SK-N-MC (cell line): ENCODE data around the gene KRT16.

Source experiments
- EZH2 ChIP-seq: fragments of 200-600 bp; sonication (generic); IDR thresholded peaks from one replicate; pipeline ENCODE4 v1.6.1; 2017; ENCODE audit warnings: antibody characterized with exemption
- FOXP2 ChIP-seq: optimal IDR thresholded peaks from 2 replicates; pipeline ENCODE3; 2011; ENCODE audit warnings: mild to moderate bottlenecking, moderate library complexity; ENCODE audit not compliant: insufficient read depth; ENCODE audit errors: extremely low read length, control extremely low read depth
- POLR2AphosphoS5 ChIP-seq: IDR thresholded peaks from 2 replicates; pipeline ENCODE4 v1.6.1; 2012; ENCODE audit warnings: mild to moderate bottlenecking, low read depth, low read length, borderline replicate concordance

DNA sequence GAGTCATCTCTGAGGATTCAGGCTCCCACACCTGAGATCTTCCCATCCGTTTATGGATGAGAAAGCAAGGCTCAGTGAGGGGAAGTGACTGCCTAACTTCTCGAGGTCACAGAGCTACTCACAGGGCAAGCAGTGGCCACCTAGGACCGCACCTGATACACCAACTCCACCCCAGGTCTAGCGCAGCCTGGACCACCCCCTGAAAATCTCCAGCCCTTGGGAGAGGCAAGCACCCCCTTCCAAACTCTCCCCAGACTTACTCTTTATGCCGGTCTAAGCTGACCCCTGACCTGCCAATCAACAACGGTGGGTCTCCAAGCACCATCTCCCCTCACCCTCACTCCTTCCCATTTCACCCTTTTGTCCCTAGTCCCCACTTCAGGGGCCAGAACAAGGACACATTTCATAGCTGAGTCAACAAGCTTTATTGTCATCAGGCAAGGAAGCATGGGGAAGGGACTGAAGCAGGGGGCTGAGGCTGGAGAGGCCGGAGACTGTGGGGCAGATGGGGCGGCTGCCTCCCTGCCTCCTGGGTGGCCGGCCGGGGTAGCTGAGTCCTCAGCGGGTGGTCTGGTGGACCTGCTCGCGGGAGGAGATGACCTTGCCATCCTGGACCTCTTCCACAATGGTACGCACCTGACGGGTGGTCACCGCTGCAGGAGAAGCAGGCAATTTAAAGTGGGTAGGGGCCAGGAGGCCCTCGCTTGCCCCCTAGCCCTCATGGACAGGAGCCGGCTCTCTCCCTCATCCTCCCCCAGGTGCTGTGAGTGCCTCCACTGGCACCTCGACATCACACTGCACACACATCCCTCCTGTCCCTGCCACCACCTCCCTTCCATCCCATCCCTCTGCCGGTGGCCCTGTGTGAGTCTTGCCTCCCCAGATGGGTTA is 6.7 kb upstream of the KRT16 start:
- TF ChIP-seq POLR2AphosphoS5 (no peak), EZH2 (no peak), FOXP2 (no peak)
